WERI-Rb-1 (cell line): ENCODE measurements around the gene RNU1-2.
A peak's percentile ranks its signal among the peaks of the same experiment; 100 is the strongest.

Experiments used
- DNase-seq: peaks from one replicate; pipeline ENCODE4 v3.0.0-alpha.2; 2020
- H3K27ac ChIP-seq: fragments of 250-450 bp; sonication (Bioruptor Pico); 2 replicates; pipeline ENCODE4 v1.5.1; 2020; ENCODE audit warnings: mild to moderate bottlenecking, moderate library complexity
- H3K27me3 ChIP-seq: fragments of 250-450 bp; sonication (Bioruptor Pico); 2 replicates; pipeline ENCODE4 v1.5.1; 2021; ENCODE audit warnings: mild to moderate bottlenecking, low read depth, moderate library complexity; ENCODE audit not compliant: insufficient read depth, severe bottlenecking
- H3K36me3 ChIP-seq: fragments of 250-450 bp; sonication (Bioruptor Pico); 2 replicates; pipeline ENCODE4 v1.5.1; 2020; ENCODE audit warnings: mild to moderate bottlenecking, moderate library complexity
- H3K4me3 ChIP-seq: 2 replicates; pipeline ENCODE4 v1.5.1; 2011; ENCODE audit warnings: low read depth, mild to moderate bottlenecking, control low read depth, low read length
- H3K9me3 ChIP-seq: fragments of 250-450 bp; sonication (Bioruptor Pico); 2 replicates; pipeline ENCODE4 v1.5.1; 2021; ENCODE audit warnings: mild to moderate bottlenecking, moderate library complexity; ENCODE audit not compliant: severe bottlenecking
- TF ChIP-seq, protein P1 (sequence below): IDR thresholded peaks from 2 replicates; pipeline ENCODE4 v1.5.1; 2011; ENCODE audit warnings: low read depth, mild to moderate bottlenecking, control low read depth, inconsistent platforms, low read length

The RNU1-2 gene

DNA sequence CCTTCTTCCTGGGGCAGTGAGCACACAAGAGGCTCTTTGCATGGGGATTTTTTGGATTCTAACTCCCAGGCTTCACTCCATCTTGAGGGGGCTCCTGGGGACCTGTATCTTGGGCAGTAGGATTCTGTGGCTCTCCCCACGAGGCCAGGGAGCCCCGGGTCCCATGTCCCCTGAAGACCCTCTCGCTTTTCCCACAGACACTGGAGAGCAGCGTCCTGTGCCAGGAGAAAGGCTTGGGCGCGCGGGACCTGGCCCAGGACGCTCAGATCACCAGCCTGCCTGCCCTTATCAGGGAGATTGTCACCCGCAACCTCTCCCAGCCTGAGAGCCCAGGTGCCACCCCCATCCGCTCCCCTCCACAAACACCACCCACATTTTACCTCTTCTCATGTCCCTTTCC lies 26.7 kb downstream of the RNU1-2 start:
- DNase-seq: no peak
- TF ChIP-seq, protein P1, sequence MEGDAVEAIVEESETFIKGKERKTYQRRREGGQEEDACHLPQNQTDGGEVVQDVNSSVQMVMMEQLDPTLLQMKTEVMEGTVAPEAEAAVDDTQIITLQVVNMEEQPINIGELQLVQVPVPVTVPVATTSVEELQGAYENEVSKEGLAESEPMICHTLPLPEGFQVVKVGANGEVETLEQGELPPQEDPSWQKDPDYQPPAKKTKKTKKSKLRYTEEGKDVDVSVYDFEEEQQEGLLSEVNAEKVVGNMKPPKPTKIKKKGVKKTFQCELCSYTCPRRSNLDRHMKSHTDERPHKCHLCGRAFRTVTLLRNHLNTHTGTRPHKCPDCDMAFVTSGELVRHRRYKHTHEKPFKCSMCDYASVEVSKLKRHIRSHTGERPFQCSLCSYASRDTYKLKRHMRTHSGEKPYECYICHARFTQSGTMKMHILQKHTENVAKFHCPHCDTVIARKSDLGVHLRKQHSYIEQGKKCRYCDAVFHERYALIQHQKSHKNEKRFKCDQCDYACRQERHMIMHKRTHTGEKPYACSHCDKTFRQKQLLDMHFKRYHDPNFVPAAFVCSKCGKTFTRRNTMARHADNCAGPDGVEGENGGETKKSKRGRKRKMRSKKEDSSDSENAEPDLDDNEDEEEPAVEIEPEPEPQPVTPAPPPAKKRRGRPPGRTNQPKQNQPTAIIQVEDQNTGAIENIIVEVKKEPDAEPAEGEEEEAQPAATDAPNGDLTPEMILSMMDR: no peak
- H3K9me3 ChIP-seq: no peaks in the 10 kb centered on the region
- H3K27me3 ChIP-seq: no peaks in the 10 kb centered on the region
- H3K36me3 ChIP-seq: peaks cover 24% of the 10 kb centered on the region
- H3K27ac ChIP-seq: peak overlapping the region; percentile 76
- peak overlapping the region; percentile 49 for H3K4me3 ChIP-seq

GRCh38 chr1:16922885-16923431 lies 27.2 kb downstream of the RNU1-2 start:
- no peak overlapping the region for H3K27ac ChIP-seq
- TF ChIP-seq, protein P1: no peak
- H3K9me3 ChIP-seq: no peaks in the 10 kb centered on the region
- H3K36me3 ChIP-seq: peaks cover 25% of the 10 kb centered on the region
- H3K4me3 ChIP-seq: no peak overlapping the region
- no peak for DNase-seq
- no peaks in the 10 kb centered on the region for H3K27me3 ChIP-seq

GRCh38 chr1:16924216-16924918 lies 28.6 kb downstream of the RNU1-2 start:
- Histone ChIP-seq H3K9me3 (no peaks in the 10 kb centered on the region), H3K4me3 (no peak overlapping the region), H3K36me3 (peaks cover 27% of the 10 kb centered on the region), H3K27me3 (no peaks in the 10 kb centered on the region), H3K27ac (no peak overlapping the region)
- no peak for DNase-seq
- TF ChIP-seq, protein P1: no peak

GRCh38 chr1:16924919-16925477 lies 29.2 kb downstream of the RNU1-2 start:
- Histone ChIP-seq H3K9me3 (no peaks in the 10 kb centered on the region), H3K27me3 (no peaks in the 10 kb centered on the region), H3K27ac (no peak overlapping the region), H3K36me3 (peaks cover 27% of the 10 kb centered on the region), H3K4me3 (no peak overlapping the region)
- no peak for DNase-seq
- TF ChIP-seq, protein P1: peak; percentile 36

DNA sequence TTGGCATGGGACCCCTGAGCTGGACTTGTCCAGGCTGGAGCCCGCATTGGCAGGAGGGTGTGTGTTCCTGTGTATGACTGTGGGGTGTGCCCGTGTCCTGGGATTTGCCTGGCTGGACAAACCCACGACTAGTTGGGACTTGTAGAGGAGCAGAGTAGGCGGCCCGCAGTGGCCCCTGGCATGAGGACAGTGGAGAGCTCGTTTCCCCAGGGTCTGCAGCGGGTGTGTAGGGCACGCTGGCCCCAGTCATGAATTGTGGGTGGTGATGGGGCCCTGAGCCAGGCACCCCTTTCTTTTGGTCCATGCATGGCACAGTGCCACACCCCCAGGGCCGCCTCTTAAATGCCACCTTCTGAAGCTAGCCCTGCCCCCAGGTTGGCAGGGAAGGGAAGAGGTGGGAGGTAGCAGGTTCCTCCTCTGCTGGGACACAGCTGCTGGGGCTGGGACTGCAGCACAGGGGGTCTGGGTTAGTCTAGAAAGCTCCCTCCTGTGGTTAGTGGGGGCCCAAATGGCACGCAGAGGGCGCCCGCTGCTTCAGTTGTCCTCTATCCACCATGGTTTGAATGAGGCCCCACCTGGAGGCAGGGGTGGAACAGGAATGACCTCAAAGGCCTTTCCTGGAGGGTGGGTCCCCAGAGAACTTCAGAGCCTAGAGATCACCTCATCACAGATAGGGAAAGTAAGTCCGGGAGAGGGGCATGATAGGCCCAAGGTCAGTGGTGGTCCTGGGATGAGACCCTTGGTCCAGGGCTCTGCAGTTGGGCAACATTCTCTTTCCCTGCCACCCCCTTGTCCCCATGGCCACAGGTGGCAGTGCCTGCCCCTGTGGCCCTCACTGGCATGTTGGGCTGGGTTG lies 30.1 kb downstream of the RNU1-2 start:
- H3K4me3 ChIP-seq: no peak overlapping the region
- no peak overlapping the region for H3K27ac ChIP-seq
- H3K27me3 ChIP-seq: no peaks in the 10 kb centered on the region
- H3K36me3 ChIP-seq: peaks cover 27% of the 10 kb centered on the region
- TF ChIP-seq, protein P1: no peak
- DNase-seq: no peak
- no peaks in the 10 kb centered on the region for H3K9me3 ChIP-seq
